Activated CD4-positive, alpha-beta T cell treated with anti-CD3 and anti-CD28 coated beads for 36 hours (primary cell): ENCODE data around the gene ADAMTS1. TPM values are rescaled to one million over a fixed set of nuclear protein-coding genes. Genes with fewer than 3 reads are reported as not detected.

Experiments used
- ATAC-seq: fragments of 200-7000 bp; cut with Tn5 transposase; one replicate; pipeline ENCODE4 v1.10.0; 2021; ENCODE audit warnings: mild to moderate bottlenecking, moderate library complexity
- CTCF ChIA-PET: fragments of 350-600 bp; sonication (Branson Sonifier 250); formaldehyde crosslinking; loops from one replicate; lab custom pipeline; 2021; ENCODE audit warnings: antibody characterized with exemption; lab: Charles Lee
- POLR2A ChIA-PET: fragments of 350-600 bp; sonication (Branson Sonifier 250); formaldehyde crosslinking; loops from one replicate; lab custom pipeline; 2021; ENCODE audit warnings: antibody characterized with exemption, inconsistent platforms; lab: Charles Lee
- DNase-seq: peaks from one replicate; pipeline ENCODE4 v3.0.0-alpha.2; 2020
- H3K27ac Mint-ChIP-seq: one replicate; pipeline ENCODE4 v1.8.0; 2021; ENCODE audit warnings: mixed read lengths
- H3K27me3 Mint-ChIP-seq: one replicate; pipeline ENCODE4 v1.8.0; 2021; ENCODE audit warnings: mixed read lengths
- H3K36me3 Mint-ChIP-seq: one replicate; pipeline ENCODE4 v1.8.0; 2021; ENCODE audit warnings: low read depth, mixed read lengths
- H3K4me1 Mint-ChIP-seq: one replicate; pipeline ENCODE4 v1.8.0; 2021; ENCODE audit warnings: mixed read lengths
- H3K4me3 Mint-ChIP-seq: one replicate; pipeline ENCODE4 v1.8.0; 2021; ENCODE audit warnings: mild to moderate bottlenecking, moderate library complexity, mixed read lengths
- H3K9me3 Mint-ChIP-seq: one replicate; pipeline ENCODE4 v1.8.0; 2021; ENCODE audit warnings: low read depth, mixed read lengths
- intact Hi-C, 2 experiments: fragments of 100-400 bp; cut with DNase I in 1 of 2; cut with micrococcal nuclease in 1 of 2; formaldehyde crosslinking; loops; one replicate each; pipeline versions ENCODE4 v1.14.2 to v1.15.1; 2022 to 2024; cut with DNase I, micrococcal nuclease
- total RNA-seq, 2 experiments: library from RNA; stranded (reverse); gene quantifications; one replicate each; pipeline ENCODE4 v1.2.3, GENCODE V29; 2021

ADAMTS1 gene
- total RNA-seq, 2 experiments from 2014 or later: not detected

DNA sequence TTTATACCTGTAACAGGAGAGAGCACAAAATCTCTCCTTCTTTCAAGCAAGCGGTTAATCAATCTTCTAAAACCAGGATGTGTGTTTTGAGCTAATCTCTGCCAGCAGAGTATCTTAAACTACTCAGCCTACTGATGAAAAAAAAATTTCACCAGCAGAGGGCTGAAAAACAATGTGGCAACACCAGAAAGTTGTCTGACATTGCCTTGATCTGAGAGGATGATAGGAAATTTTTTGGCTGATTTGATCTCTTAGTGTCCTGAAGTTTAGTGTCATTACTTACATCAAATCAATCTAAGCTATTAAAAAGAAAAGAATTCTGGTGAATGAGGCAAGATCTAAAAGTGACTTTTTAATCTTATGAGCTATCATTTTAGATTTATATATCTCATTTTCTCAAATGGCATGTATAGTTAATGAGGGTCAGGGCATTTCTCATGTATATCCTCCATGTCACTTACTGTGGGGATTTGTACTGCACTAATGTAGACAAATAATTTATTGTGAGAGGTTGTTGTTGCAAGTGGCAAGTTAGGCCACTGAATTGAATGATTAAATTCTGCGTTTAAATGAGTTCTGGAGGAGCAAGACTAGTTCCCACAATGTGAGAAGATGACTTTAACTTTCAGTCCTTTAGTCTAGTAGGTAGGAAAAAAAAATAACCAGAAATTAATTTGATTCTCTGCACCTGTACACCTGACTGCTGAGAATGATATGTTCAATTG lies 10.9 kb downstream of the ADAMTS1 start:
- Mint-ChIP-seq H3K36me3 (no peaks in the 10 kb centered on the region), H3K9me3 (no peaks in the 10 kb centered on the region), H3K4me1 (peaks cover 11% of the 10 kb centered on the region), H3K4me3 (no peak overlapping the region), H3K27ac (no peak overlapping the region), H3K27me3 (peaks cover 8% of the 10 kb centered on the region)
- no peak for DNase-seq
- intact Hi-C loops: no loop called here
- ChIA-PET POLR2A (no interaction called here), CTCF (interaction anchor here (0.6 to 1.1 kb wide), 4 partner anchors 17 to 118 kb away, joined by 3 to 5 read pairs (median 4); no protein-coding TSS in a partner anchor)
- no peak for ATAC-seq

DNA sequence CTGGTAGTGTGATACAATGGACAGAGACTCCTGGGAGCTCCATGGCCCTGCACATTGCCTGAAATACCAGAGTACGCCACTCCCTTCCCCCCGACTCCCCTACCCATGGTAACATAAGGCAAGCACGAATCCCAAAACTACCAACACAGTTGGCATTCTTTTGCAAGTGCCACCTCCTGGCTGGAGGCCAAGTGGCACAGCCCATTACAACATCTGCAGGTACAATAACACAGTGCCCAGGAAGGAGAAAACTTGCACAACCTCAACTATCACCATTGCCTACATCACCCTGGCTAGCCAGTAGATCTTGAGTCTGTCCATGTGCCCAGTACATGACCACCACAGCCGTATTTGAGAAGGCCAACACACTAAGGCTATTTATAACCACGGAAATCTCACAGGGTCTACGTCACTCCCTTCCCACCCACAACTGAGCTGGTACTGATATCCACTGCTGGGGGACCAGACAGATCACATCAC lies 11.7 kb downstream of the ADAMTS1 start:
- DNase-seq (no peak), ATAC-seq (no peak)
- CTCF ChIA-PET: interaction anchor here (0.6 to 1.1 kb wide), 3 partner anchors 18 to 801 kb away, joined by 3 to 5 read pairs (median 3); no protein-coding TSS in a partner anchor
- H3K27me3 Mint-ChIP-seq: peaks cover 7% of the 10 kb centered on the region
- no peaks in the 10 kb centered on the region for H3K36me3 Mint-ChIP-seq
- intact Hi-C loops: no loop called here
- no peak overlapping the region for H3K4me3 Mint-ChIP-seq
- H3K9me3 Mint-ChIP-seq: no peaks in the 10 kb centered on the region
- POLR2A ChIA-PET: no interaction called here
- H3K27ac Mint-ChIP-seq: no peak overlapping the region
- H3K4me1 Mint-ChIP-seq: peaks cover 11% of the 10 kb centered on the region

DNA sequence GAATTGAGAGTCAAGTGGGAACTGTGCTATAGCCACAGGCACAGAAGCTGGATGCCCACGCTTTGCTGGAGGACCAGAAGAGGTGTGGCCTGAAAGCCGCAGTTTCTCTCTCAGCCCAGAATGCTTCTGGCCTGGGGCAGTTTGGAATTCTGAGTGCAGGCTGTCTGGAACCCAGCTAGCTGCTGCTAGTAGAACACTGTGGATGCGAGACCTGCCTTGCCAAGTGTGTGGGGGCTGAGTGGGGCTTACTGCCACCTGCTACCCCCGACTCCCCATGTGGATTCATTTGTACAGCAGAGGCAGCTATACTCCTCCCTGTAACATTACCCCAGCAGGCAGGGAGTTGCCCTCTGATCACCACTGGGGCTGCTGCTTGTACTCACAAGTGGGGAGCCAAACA lies 12.2 kb downstream of the ADAMTS1 start:
- Mint-ChIP-seq H3K9me3 (no peaks in the 10 kb centered on the region), H3K27ac (no peak overlapping the region), H3K4me3 (no peak overlapping the region), H3K36me3 (no peaks in the 10 kb centered on the region), H3K27me3 (peaks cover 5% of the 10 kb centered on the region), H3K4me1 (peaks cover 11% of the 10 kb centered on the region)
- no peak for DNase-seq
- ChIA-PET POLR2A (no interaction called here), CTCF (interaction anchor here (0.8 kb wide), 1 partner anchor 802 kb away, joined by 3 read pairs; no protein-coding TSS in a partner anchor)
- ATAC-seq: no peak
- intact Hi-C loops: no loop called here

DNA sequence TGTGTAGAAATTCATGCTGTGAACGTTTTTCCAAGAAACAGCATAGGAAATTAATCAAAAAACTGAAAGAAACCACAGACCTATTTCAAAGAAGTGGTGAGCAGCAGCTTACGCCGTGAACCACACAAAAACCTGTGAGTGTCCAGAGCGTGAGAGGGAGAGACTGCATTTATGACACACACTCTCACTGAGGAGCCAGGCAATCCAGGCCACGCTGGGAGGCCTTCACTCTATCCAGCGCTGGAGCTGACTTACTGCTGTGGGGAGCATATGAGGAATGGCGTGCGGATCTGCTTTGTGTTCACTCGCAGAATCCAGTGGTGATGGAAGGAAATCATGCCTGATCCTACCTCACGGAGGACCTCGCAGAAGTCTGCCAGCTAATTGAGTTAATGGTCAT lies 12.7 kb downstream of the ADAMTS1 start:
- DNase-seq: no peak
- intact Hi-C loops: no loop called here
- H3K27ac Mint-ChIP-seq: no peak overlapping the region
- CTCF ChIA-PET: interaction anchor here (0.7 kb wide), 1 partner anchor 66 kb away, joined by 3 read pairs; no protein-coding TSS in a partner anchor
- H3K27me3 Mint-ChIP-seq: peaks cover 3% of the 10 kb centered on the region
- POLR2A ChIA-PET: no interaction called here
- peaks cover 11% of the 10 kb centered on the region for H3K4me1 Mint-ChIP-seq
- no peaks in the 10 kb centered on the region for H3K36me3 Mint-ChIP-seq
- H3K4me3 Mint-ChIP-seq: no peak overlapping the region
- ATAC-seq: no peak
- H3K9me3 Mint-ChIP-seq: no peaks in the 10 kb centered on the region

DNA sequence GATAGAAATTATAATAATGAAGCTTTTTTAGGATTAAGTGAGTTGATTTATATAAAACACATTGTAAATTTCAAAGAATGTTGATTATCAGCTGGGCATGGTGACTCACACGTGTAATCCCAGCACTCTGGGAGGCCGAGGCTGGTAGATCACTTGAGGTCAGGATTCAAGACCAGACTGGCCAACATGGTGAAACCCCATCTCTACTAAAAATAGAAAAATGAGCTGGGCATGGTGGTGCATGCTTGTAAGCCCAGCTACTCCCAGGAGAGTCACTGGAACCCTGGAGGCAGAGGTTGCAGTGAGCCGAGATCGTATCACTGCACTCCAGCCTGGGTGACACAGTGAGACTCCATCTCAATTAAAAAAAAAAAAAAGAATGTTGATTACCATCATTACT lies 18.4 kb downstream of the ADAMTS1 start:
- intact Hi-C loops: no loop called here
- no peaks in the 10 kb centered on the region for H3K4me1 Mint-ChIP-seq
- H3K27me3 Mint-ChIP-seq: no peaks in the 10 kb centered on the region
- no peaks in the 10 kb centered on the region for H3K36me3 Mint-ChIP-seq
- no peak overlapping the region for H3K27ac Mint-ChIP-seq
- H3K4me3 Mint-ChIP-seq: no peak overlapping the region
- H3K9me3 Mint-ChIP-seq: peaks cover 2% of the 10 kb centered on the region
- ChIA-PET CTCF (interaction anchor here (0.6 to 0.7 kb wide), 3 partner anchors 19 to 1914 kb away, joined by 3 read pairs; no protein-coding TSS in a partner anchor), POLR2A (no interaction called here)
- no peak for DNase-seq
- no peak for ATAC-seq

DNA sequence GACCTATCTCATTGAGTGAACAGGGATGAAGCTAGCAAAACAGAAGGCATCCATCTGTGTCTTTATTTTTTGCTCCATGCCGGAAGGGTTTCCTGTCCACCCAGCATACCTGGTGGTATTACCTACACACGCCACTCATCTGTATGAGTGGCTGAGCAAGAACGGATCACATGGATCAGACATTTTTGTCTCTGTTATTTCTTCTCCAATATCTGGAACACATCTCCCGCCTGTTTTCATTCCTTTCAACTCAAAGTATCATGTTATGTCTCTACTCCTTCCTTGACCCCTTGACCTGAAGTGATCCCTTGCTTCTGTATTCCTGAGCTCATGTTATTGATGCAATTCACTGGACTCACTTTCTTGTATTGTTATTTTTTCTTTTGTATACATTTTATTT lies 24.7 kb downstream of the ADAMTS1 start:
- DNase-seq (no peak), ATAC-seq (no peak)
- ChIA-PET CTCF (no interaction called here), POLR2A (no interaction called here)
- no peaks in the 10 kb centered on the region for H3K27me3 Mint-ChIP-seq
- H3K4me1 Mint-ChIP-seq: no peaks in the 10 kb centered on the region
- intact Hi-C loops: no loop called here
- H3K4me3 Mint-ChIP-seq: no peak overlapping the region
- H3K36me3 Mint-ChIP-seq: no peaks in the 10 kb centered on the region
- no peak overlapping the region for H3K27ac Mint-ChIP-seq
- peaks cover 2% of the 10 kb centered on the region for H3K9me3 Mint-ChIP-seq

DNA sequence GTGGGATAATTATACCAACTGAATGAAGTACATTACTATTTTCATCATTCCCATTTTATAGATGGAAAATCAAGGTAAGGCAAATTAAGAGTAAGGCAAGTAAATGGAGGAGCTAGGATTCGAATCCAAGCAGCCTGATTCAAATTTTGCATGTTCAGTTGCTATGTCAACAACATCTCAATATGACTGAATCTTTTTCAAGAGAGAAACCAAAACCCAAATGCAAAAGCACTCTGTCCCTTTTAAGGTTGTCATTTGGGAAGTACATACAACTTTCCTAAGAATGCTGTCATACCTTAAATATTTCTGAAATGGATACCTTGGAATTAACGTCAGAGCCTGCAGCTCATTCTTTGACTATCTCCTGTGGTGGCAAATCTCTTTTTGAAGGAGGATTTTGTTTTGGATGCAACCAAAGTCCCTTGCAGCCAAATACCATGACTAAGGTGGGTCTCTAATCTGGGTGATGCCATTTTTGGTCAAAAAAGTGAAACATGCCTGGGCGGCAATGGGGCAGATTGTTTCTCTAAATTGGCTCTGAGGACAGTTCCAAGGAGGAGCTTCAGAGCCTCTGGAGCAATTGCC lies 25.4 kb downstream of the ADAMTS1 start:
- ChIA-PET CTCF (no interaction called here), POLR2A (no interaction called here)
- DNase-seq: no peak
- peaks cover 2% of the 10 kb centered on the region for H3K9me3 Mint-ChIP-seq
- H3K27me3 Mint-ChIP-seq: no peaks in the 10 kb centered on the region
- H3K27ac Mint-ChIP-seq: no peak overlapping the region
- no peaks in the 10 kb centered on the region for H3K4me1 Mint-ChIP-seq
- intact Hi-C loops: no loop called here
- H3K36me3 Mint-ChIP-seq: no peaks in the 10 kb centered on the region
- ATAC-seq: no peak
- no peak overlapping the region for H3K4me3 Mint-ChIP-seq

DNA sequence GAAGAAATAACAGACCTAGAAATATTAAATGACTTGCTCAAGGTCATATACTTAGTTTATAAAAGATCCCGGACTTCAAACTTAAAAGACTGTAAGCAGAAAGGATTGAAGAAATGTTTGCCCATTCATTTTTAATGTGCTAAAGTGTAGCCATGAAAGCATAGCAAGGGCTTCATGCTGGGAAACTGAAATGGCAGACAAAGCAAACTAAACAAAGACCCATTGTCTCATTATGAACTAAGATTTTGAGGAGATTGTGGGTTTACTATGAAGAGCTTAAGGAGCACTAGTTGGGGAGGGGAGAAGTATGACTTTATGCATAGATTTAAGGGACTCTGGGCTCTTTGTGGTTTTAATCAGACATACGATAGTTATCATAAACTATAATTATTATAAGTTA lies 26.3 kb downstream of the ADAMTS1 start:
- DNase-seq: no peak
- CTCF ChIA-PET: no interaction called here
- Mint-ChIP-seq H3K4me1 (no peaks in the 10 kb centered on the region), H3K27me3 (peaks cover 4% of the 10 kb centered on the region), H3K9me3 (peaks cover 2% of the 10 kb centered on the region), H3K36me3 (no peaks in the 10 kb centered on the region), H3K4me3 (no peak overlapping the region), H3K27ac (no peak overlapping the region)
- POLR2A ChIA-PET: no interaction called here
- intact Hi-C loops: no loop called here
- no peak for ATAC-seq

DNA sequence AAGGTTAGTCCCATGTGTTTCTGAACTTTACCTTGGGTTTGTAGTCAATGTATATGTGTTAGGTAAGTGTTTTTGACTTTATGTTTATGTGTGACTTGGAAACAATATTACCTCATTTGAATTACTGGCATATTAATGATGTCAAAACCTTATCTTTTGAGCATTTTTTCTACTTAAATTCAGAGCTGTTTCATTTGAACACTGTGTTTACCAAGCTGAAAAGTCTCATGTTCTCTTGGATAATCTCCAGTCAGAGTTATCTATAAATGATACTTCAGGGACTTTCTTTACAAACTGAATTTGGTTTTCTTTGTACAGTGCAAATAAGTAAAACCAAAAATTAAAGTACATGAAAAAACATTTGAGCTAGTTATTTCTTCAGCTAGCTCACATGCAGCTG lies 30.0 kb downstream of the ADAMTS1 start:
- no peaks in the 10 kb centered on the region for H3K36me3 Mint-ChIP-seq
- ChIA-PET CTCF (interaction anchor here (0.6 to 2.1 kb wide), 7 partner anchors 10 to 537 kb away, joined by 3 to 9 read pairs (median 4); no protein-coding TSS in a partner anchor), POLR2A (no interaction called here)
- intact Hi-C loops: no loop called here
- no peaks in the 10 kb centered on the region for H3K9me3 Mint-ChIP-seq
- H3K27ac Mint-ChIP-seq: no peak overlapping the region
- H3K4me3 Mint-ChIP-seq: no peak overlapping the region
- DNase-seq (no peak), ATAC-seq (no peak)
- H3K4me1 Mint-ChIP-seq: no peaks in the 10 kb centered on the region
- peaks cover 7% of the 10 kb centered on the region for H3K27me3 Mint-ChIP-seq

DNA sequence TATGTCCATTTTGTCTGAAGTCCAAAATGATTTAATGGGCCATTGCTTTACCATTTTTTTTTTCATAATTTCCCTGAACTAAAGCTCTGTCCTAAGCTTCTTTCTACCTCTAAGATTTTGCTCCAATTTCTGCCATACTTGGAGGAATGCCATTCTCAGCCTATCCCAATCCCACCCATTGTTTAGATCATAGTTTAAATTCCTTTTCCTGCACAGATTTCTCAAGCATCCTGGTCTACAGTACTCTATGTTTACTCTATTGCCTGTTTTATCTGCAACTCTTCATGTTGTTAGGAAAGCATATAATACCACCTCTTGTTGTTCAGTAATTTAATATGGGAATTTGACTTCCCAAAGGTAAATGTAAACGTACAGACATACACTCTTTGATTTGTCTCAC lies 30.8 kb downstream of the ADAMTS1 start:
- Mint-ChIP-seq H3K27ac (no peak overlapping the region), H3K4me1 (no peaks in the 10 kb centered on the region), H3K27me3 (peaks cover 7% of the 10 kb centered on the region), H3K36me3 (no peaks in the 10 kb centered on the region), H3K9me3 (no peaks in the 10 kb centered on the region), H3K4me3 (no peak overlapping the region)
- DNase-seq (no peak), ATAC-seq (no peak)
- ChIA-PET CTCF (no interaction called here), POLR2A (no interaction called here)
- intact Hi-C loops: no loop called here

DNA sequence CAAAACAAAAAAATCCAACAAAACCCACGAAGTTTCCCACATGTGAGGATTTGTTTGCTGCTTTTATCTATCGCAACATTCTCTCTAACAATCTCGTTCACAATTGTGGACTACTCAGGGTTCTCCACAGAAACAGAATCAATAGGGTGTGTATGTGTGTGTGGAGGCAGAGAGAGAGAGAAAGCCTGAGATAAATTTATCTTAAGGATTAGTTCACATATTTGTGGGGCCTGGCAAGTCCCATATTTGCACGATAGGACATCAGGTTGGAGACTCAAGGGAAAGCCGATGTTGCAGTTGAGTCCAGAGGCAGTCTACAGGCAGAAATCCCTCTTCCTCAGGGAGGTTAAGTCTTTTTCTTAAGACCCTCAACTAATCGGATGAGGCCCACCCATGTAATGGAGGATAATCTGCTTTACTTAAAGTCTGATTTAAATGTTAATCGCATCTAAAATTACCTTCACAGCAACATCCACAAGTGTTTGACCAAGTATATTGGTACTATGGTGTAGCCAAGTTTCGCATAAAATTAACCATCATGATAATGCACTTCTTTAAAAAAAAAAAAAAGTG lies 31.7 kb downstream of the ADAMTS1 start:
- no peak for ATAC-seq
- no peak overlapping the region for H3K27ac Mint-ChIP-seq

More for the DNA sequence above, 31.7 kb downstream of the ADAMTS1 start:
- intact Hi-C loops: no loop called here
- H3K27me3 Mint-ChIP-seq: peaks cover 7% of the 10 kb centered on the region
- CTCF ChIA-PET: no interaction called here
- POLR2A ChIA-PET: no interaction called here
- H3K4me1 Mint-ChIP-seq: no peaks in the 10 kb centered on the region
- no peak for DNase-seq
- no peaks in the 10 kb centered on the region for H3K36me3 Mint-ChIP-seq
- no peaks in the 10 kb centered on the region for H3K9me3 Mint-ChIP-seq
- H3K4me3 Mint-ChIP-seq: no peak overlapping the region
